Midbrain (tissue), 1 donor: ENCODE measurements around the gene FREM2.

Experiments used
- DNase-seq: peaks from one replicate; lab custom pipeline; 2025; lab: John Stamatoyannopoulos, UW

Gene FREM2

DNA sequence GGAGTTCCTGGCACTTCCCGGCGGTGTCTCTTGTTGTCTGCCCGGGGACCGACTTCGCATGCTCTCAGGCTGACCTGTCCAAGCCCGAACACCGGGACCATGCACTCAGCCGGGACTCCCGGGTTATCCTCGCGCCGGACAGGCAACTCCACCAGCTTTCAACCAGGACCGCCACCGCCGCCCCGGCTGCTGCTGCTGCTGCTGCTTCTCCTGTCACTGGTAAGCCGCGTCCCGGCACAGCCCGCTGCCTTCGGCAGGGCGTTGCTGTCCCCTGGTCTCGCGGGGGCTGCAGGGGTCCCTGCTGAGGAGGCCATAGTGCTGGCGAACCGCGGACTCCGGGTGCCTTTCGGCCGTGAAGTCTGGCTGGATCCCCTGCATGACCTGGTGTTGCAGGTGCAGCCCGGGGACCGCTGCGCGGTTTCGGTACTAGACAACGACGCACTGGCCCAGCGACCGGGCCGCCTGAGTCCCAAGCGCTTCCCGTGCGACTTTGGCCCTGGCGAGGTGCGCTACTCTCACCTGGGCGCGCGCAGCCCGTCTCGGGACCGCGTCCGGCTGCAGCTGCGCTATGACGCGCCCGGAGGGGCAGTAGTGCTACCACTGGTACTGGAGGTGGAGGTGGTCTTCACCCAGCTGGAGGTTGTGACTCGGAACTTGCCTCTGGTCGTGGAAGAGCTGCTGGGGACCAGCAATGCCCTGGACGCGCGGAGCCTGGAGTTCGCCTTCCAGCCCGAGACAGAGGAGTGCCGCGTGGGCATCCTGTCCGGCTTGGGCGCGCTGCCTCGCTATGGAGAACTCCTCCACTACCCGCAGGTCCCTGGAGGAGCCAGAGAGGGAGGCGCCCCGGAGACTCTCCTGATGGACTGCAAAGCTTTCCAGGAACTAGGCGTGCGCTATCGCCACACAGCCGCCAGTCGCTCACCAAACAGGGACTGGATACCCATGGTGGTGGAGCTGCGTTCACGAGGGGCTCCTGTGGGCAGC lies 661 bp downstream of the FREM2 start:
- DNase-seq: no peak

DNA sequence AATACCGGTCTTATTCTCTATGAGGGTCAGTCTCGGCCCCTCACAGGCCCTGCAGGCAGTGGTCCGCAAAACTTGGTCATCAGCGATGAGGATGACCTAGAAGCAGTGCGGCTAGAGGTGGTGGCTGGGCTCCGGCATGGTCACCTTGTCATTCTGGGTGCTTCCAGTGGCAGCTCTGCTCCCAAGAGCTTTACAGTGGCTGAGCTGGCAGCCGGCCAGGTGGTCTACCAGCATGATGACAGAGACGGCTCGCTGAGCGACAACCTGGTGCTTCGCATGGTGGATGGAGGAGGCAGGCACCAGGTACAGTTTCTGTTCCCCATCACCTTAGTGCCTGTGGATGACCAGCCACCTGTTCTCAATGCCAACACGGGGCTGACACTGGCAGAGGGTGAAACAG lies 1.8 kb downstream of the FREM2 start:
- no peak for DNase-seq

DNA sequence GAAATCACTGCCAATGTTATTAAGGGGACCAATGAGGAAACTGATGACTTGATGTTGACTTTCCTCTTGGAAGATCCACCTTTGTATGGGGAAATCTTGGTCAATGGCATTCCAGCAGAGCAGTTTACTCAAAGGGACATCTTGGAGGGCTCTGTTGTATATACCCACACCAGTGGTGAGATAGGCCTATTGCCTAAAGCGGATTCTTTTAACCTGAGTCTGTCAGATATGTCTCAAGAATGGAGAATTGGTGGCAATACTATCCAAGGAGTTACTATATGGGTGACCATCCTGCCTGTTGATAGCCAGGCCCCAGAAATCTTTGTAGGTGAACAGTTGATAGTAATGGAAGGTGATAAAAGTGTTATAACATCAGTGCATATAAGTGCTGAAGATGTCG lies 3.4 kb downstream of the FREM2 start:
- no peak for DNase-seq

DNA sequence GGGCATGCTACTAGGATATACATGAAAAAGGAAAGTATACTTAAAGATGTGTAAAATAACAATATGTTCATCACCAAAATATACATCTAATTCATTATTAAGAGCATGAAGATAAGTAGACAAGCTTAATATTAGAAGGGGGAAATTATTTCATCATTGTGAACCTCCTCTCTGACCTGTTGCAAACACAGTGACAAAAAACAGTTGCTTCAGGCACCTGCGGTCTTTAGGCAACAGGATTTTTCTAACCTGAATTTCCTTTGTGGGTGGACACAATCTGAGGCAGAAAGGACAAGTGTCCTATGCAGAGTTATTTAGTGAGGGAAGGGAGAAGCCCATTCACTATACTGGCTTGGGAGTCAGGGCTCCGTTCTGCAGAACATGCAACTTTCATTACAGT lies 6.3 kb downstream of the FREM2 start:
- no peak for DNase-seq

DNA sequence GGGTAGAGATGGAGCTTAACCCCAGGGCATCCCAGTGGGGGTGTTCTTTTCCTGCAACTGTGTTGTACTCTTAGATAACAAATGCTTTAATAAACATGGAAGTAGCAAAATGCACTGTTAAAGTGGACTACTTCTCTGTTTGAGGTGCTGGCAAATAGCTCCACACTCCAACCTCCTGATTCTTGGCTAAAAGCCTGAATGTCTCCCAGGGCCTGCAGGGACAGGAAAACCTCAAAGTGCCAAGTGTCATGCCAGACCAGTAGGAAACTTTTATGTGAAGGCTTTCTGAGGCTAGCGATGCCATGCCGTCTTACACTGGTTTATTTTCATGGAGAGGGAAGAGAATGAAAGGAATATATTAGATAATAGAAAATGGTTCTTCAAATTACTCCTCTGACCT lies 6.8 kb downstream of the FREM2 start:
- DNase-seq: no peak

DNA sequence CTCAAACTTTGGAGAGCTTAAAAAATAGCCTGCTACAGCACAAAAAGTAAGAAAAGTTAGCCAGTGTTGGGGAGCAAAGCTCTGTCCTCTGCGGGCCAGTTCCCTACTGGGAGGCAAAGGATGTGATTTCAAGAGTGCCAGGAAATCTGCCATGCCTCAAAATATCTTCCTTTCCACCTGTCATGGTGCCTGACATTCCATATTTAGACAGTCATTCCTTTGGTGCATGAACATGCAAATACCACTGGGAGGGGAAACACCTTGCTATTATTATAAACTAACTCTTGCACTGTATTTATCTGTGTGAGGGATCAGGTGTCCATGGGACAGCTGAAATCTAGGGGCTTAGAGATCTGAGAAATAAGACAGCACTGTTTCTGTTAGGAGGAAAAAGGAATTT lies 10.3 kb downstream of the FREM2 start:
- no peak for DNase-seq

DNA sequence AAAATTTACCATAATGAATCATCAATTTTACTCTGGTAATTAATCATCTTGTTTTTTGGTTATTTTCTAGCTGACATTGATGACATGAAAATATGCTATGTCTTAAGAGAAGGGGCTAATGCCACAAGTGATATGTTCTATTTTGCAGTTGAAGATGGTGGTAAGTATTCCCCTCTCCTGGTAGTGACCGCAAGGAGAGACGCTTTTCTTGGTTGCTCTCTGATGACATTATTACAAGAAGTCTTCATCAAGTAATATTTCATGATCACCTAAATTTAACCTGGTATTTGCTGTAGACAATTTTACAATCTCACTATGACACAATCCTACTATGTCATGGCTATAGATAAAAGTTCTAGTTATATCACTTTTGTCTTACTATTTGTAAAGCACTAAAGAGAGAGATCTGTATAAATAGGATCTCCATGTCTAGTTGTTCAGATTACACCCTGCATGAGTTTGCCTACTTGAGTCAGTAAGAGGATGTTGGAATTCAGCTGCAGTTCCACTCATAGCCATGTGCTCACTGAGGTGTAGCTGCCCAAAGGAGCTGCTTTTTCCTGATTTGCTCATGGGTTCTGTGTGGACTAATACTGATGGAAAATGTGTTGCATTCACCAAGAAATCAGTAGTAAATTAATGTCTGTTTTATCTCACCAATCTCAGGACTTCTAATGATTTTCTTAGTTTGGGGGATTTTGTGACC lies 10.9 kb downstream of the FREM2 start:
- DNase-seq: no peak

DNA sequence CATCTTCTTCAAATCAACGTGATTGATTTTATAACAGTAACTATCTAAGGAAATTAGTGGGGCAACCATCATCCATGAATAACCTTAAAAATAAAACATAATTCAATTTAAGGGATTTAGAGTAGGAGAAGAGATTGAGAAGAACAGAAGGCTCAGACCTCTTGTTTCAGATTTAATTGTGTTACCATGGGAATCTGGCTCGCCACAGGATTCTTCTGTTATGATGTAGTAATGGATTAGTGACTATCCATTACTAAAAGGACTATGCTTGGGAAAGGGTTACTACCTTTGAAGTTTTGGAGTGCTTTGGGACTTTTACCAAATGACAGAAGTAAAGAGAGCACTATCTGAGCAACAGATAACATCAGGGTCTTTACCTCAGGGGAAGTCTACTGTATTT lies 13.2 kb downstream of the FREM2 start:
- DNase-seq: no peak

DNA sequence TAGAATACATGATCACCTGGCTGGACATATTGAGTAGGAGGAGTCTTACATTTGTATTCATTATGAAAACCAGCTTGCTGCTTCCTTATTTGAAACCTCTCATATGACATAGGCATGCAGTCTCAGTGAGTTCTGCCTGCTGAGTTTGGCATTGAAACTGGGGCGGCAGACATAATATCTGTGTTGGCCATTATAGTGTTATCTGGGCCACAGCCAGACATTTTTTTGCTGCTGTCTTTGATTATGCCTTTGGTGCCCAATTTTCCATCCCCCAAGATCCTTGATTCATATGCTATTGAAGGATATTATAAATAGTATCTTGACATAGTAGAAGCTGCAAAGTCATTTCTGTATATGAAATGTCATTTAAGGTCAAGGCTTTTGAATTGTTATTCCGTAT lies 15.8 kb downstream of the FREM2 start:
- DNase-seq: no peak

DNA sequence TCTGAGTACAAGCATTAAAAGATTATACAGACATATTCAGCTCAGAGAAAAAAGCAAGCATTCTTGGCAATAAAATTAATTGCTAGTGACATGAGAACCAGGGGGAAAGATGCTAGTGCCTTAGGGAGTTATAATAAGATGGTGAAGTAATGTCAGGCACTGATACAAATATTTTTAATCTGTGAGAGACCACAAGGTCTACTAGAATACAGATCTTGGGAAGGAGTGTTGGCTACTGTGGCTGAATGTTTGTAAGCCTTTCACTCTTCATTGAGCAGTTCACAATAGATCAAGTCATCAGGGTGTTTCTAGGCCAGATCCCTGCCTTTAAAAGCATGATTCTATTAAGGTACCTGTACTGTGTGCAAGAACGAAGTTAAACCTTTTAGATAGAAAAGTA lies 16.4 kb downstream of the FREM2 start:
- DNase-seq: no peak

DNA sequence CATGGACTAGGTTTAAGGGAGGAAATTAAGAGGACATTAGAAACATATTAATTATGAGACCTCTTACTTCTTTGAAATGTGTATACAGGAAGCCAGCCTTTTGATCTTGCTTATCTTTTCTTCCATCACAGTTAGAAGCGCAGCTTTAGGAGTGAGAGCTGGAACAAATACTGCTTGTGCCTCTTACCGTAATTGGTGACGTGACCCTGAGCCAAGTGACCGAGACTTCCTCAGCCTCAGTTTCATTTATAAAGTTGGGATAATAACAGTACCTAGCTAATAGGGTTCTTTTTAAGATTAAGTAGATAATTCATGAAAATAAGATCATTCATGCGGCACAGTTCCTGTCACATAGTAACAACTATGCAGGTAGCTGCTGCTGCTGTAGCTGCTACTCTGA lies 18.5 kb downstream of the FREM2 start:
- DNase-seq: no peak

DNA sequence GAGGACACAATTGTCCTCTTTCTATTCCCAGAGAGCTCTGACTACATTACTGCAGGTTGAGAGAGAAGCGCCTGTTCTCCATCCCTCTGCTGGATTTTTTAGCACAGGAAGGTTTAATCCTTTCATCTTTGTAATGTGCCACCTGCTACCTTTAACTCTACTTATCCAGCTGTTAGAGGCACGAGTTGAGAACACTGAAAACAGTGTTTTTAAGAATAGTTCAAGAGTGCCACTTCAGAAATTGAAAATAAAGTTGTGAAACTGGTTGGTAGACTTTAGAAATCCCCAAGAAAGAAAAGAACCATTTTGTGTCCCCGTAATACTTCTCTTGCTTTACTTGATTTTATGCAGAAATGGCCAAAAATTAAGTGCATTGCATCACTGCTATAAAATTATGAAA lies 20.6 kb downstream of the FREM2 start:
- DNase-seq: no peak

DNA sequence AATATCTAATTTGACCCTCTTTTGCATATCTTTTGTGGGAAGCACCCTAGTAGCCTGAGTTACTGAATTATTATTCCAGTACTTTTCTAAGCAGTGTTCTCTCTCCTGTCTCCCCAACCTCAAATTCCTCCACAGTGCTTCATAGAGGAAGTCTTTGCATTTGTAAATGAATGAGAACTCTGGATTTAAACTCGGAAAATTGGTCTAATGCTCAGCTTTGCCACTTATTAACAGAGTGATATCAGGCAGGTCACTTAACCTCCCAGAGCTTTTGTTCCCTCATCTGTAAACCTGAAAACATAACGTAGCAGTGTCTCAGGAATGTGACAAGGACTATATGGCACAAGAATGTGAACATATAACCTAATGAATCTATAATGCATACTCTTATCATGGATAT lies 26.2 kb downstream of the FREM2 start:
- no peak for DNase-seq

DNA sequence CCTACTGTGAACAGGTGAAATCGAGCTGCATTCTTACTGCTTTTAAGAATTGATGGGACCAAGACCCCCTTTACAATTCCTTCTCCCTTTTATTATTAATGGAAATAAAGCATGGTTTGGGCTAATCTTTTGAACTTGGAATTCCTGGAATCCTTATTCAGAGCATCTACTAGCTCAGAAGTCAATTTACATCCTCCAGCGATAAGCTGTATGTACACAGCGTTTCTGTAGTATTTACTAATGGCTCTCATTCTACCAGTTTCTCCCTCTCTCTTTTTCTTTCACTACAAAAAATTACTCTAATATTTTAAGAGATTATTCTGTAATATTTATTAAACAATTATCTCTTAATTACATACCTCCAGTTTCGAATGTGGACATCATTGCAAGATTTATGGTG lies 31.5 kb downstream of the FREM2 start:
- no peak for DNase-seq

DNA sequence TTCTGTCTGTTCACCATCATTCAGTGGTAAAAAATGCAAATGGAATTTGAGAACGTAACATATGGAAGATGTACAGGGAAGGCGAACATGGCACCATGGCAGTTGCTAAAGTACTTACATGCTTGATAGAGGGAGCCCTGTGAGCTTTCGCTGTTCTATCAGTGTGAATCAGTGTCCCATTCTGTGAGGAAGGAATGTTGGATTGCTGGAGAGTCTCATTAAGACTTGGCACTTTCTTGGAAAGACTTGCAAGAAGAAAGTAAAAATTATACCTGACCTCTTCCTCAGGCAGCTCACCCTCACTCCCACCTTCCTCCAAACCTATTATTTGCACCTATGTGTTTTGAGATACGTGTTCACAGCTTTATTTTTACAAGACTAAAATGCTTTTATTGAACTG lies 43.5 kb downstream of the FREM2 start:
- no peak for DNase-seq

DNA sequence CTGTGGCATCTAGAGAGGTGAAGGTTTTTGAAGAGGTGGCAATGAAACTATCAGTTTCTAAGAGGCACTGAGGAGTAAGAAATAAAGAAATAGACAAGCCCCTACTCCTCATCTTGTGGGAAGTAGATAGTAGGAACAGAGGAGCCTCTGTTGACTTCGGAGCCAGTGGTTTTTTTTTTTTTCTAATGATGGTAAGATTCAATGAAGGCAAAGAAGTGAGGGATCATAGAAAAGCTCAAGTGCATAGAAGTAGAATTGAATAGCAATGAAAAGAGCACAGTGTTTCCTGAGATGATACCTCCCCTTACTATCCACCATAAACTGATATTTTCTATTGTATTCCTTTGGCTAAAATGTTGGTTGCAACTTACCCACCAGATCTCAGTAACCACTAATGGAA lies 46.3 kb downstream of the FREM2 start:
- DNase-seq: no peak

DNA sequence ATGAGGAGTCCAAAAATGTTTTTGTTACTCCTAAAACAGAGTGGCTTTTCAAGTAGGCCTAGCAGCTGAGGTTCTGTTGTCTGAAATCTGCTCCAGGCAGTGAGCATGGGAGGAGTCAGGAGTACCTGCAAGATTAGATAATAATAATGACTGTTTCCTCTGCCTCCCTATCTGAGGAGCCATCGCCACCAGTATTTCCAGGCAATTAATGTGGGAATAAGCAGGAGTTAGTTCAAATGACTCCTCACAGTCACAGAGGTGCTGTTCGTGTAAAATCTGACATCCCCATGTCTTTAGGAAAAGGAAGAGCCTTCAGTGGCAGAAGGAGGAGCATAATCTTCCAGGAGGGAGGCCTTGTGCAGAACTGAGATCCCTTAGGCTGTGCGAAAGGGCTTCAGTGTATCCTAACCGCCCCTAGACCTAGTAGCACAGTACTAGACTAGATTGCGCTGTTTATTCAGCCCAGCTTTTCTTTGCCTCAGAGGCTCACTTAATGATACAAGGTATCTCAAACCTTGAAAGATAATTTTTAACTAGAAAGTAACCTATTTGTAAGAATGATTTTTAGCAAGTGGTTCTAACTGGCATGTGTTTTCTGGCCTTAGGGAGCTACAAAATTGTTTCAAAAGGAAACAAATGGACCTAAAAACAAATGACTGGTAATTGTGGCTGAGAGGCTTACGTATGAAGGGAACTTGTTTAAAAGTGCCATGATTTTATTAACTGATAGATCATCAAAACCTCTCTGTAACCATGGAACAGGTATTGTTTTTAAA lies 49.0 kb downstream of the FREM2 start:
- no peak for DNase-seq

DNA sequence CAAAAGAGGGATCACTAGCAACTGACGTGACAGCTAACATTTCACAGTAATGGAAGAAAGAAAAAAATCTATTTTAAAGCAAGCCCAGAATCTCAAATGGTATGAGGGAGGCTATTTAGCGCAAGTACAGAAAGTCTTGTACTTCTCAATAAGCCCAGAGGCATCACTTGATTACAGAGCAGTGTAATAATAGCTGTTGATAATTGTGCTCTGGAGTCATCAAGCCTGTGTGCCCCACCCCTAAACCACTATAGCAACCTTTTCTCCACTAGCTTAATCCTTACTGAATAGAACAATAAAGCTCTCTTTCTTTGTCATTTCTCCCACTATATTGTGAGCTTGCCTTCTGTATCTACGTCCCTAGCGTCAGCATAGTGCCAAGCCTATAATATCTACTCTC lies 56.6 kb downstream of the FREM2 start:
- DNase-seq: no peak

DNA sequence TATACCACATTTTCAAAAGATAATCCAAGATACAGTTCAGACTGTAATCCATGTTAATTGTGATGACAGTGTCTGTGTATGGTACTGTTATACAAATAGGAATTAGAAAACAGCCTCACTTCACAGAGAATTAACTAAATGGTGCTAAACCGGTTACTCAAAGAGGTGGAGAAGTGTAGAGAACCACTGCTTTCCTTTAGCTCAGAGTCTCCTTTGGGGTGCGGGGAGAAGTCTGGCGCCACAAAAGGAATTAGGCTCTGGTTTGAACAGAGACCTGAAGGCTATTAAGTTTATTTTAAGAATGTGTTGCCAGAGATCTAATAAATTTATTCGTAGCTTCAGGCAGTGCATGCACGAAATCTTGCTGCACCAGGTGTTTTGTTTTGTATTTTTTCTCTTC lies 65.8 kb downstream of the FREM2 start:
- no peak for DNase-seq

DNA sequence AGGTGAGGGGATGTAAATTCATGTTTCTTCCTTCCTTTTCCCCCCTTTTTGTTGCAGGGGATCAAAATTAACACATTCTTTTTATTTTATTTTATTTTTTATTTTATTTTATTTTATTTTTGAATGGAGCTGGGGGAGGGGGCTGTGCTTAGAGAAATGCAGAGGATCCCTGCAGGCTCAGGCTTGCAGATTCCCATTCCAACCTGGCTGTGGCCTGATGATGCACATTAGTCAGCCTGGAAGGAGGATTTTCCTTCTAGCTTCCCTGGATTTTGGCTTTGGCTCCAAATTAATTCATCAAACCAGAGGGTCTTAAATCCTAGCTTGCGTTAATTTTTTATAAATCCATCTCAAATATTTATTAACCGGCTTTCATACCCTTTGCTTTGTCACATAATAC lies 67.0 kb downstream of the FREM2 start:
- no peak for DNase-seq

DNA sequence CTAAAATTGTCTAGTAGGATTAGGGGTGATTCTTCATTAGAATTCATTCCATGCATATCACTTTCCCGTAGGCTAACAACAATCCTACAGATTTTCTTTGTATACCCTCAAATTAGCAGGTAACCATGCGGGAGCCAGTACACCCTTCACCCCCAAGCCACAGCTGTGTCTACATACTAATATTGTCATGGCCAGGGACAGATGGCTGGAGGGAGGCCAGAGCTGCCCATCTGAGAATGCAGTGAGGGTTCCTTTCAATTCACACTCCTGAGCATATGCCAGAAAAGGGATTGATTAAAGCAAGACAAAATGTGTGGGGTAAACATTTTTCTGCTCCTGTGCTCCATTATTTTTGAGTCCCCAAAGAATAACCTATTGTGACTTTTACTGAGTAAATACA lies 68.9 kb downstream of the FREM2 start:
- no peak for DNase-seq

DNA sequence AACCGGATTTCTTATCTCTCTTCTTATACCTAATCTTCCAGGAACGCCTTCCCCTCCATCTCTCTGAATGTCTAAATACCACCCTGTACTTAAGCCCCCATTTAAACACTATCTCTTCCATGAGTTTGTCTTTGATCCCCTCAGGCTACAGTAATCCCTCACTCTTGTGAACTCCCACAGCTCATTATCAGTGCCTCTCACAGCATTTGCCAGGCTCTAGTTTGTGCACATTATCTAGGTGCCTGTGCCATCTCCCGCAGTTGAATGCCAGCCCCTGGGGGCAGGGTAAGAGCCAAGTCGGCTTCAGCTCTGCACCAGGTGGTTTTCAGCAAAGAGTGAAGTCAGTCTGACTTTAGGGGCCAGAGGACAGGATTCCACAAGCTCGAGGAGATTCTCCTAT lies 71.4 kb downstream of the FREM2 start:
- no peak for DNase-seq

DNA sequence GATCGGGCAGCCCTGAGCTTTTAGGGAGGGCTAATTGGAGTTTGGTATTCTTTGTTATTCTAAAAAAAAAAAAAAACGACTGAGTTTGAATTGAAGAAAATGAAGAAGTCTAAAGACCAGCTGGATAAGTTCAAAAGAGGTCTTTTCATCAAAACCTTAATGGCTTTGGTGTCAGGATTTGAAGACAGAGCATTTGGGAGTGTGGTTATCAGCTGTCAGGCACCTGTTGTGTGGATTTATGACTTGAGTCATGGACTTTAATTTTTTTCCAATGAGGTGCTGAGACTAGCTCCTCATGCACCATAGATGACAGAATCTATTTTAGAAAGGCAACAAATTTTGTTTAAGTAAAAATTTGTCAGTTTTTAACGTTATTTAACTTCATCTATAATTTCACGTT lies 72.5 kb downstream of the FREM2 start:
- DNase-seq: no peak
